IMR-90 (cell line): ENCODE results near the gene TP53BP1. TPM values are rescaled to one million over a fixed set of nuclear protein-coding genes. Genes with fewer than 3 reads are reported as not detected.

ENCODE experiments used
- ATAC-seq: fragments of 200-7000 bp; cut with Tn5 transposase; 2 replicates; pipeline ENCODE4 v1.9.1; 2020; ENCODE audit warnings: low read depth, mild to moderate bottlenecking, moderate library complexity
- BruUV-seq: library from RNA; stranded (reverse); fragments of 400-500 nt; replicated peaks from 2 replicates; lab custom pipeline; 2021; lab: Mats Ljungman, UMichigan
- CTCF ChIA-PET: fragments of 300-600 bp; formaldehyde crosslinking; extraction: SDS; loops from one replicate; lab custom pipeline; 2021; ENCODE audit warnings: antibody characterized with exemption; lab: Yijun Ruan, JAX
- POLR2A ChIA-PET: fragments of 300-600 bp; sonication (Branson Sonifier 250); formaldehyde crosslinking; loops from one replicate; lab custom pipeline; 2022; ENCODE audit warnings: antibody characterized with exemption; ENCODE audit not compliant: unreplicated experiment; lab: Charles Lee
- DNase-seq: peaks from one replicate; pipeline ENCODE4 v3.0.0; 2013
- H2AFZ ChIP-seq: replicated peaks from 2 replicates; pipeline ENCODE3; 2013; ENCODE audit warnings: low read length, mild to moderate bottlenecking; ENCODE audit not compliant: poor library complexity
- H2AK5ac ChIP-seq: 2 replicates; pipeline ENCODE4 v1.6.1; 2013; ENCODE audit warnings: low read depth, low read length, inconsistent platforms
- H2AK9ac ChIP-seq: replicated peaks from 2 replicates; pipeline ENCODE3; 2013; ENCODE audit warnings: mild to moderate bottlenecking, low read depth, low read length, moderate library complexity; ENCODE audit not compliant: poor library complexity
- H2BK120ac ChIP-seq: 2 replicates; pipeline ENCODE4 v1.6.1; 2013; ENCODE audit warnings: low read depth, low read length, inconsistent platforms
- H2BK15ac ChIP-seq: 3 replicates; pipeline ENCODE4 v1.6.1; 2013; ENCODE audit warnings: low read depth, low read length, inconsistent platforms
- H2BK20ac ChIP-seq: 2 replicates; pipeline ENCODE4 v1.6.1; 2013; ENCODE audit warnings: low read depth, mild to moderate bottlenecking, inconsistent platforms, low read length, moderate library complexity
- H2BK5ac ChIP-seq: 2 replicates; pipeline ENCODE4 v1.6.1; 2013; ENCODE audit warnings: mild to moderate bottlenecking, low read depth, low read length, inconsistent platforms; ENCODE audit not compliant: poor library complexity, severe bottlenecking
- H3K14ac ChIP-seq: replicated peaks from 2 replicates; pipeline ENCODE4 v1.6.1; 2013; ENCODE audit warnings: low read depth, low read length, inconsistent platforms
- H3K18ac ChIP-seq: 2 replicates; pipeline ENCODE4 v1.6.1; 2013; ENCODE audit warnings: low read depth, low read length, control low read depth
- H3K23ac ChIP-seq: 2 replicates; pipeline ENCODE4 v1.6.1; 2013; ENCODE audit warnings: low read depth, low read length, inconsistent platforms
- H3K27ac ChIP-seq: 2 replicates; pipeline ENCODE4 v1.5.1; 2013; ENCODE audit warnings: mild to moderate bottlenecking, control low read depth, low read length; ENCODE audit not compliant: insufficient read depth
- H3K27me3 ChIP-seq: 2 replicates; pipeline ENCODE4 v1.6.1; 2013; ENCODE audit warnings: low read length; ENCODE audit not compliant: control insufficient read depth, insufficient read depth
- H3K36me3 ChIP-seq: 2 replicates; pipeline ENCODE4 v1.6.1; 2013; ENCODE audit warnings: low read length, mixed read lengths; ENCODE audit not compliant: control insufficient read depth, insufficient read depth
- H3K4ac ChIP-seq: 2 replicates; pipeline ENCODE4 v1.6.1; 2013; ENCODE audit warnings: low read depth, low read length, inconsistent platforms
- H3K4me1 ChIP-seq: 2 replicates; pipeline ENCODE4 v1.6.1; 2013; ENCODE audit warnings: low read length, mixed read lengths; ENCODE audit not compliant: control insufficient read depth, insufficient read depth
- H3K4me2 ChIP-seq: 2 replicates; pipeline ENCODE4 v1.6.1; 2013; ENCODE audit warnings: low read depth, mild to moderate bottlenecking, control low read depth, low read length, moderate library complexity
- H3K4me3 ChIP-seq: 2 replicates; pipeline ENCODE4 v1.5.1; 2013; ENCODE audit warnings: low read depth, mild to moderate bottlenecking, control low read depth, low read length, moderate library complexity; ENCODE audit not compliant: insufficient read depth
- H3K56ac ChIP-seq: 2 replicates; pipeline ENCODE4 v1.6.1; 2013; ENCODE audit warnings: low read length, inconsistent platforms; ENCODE audit not compliant: insufficient read depth; ENCODE audit errors: extremely low read depth
- H3K79me1 ChIP-seq, 2 experiments: 2 replicates each; pipeline ENCODE4 v1.6.1; 2013; ENCODE audit warnings: low read length in 2 of 2, inconsistent platforms in 1 of 2, low read depth in 1 of 2
- H3K9ac ChIP-seq: 2 replicates; pipeline ENCODE4 v1.6.1; 2013; ENCODE audit warnings: low read depth, low read length, control low read depth
- H3K9me1 ChIP-seq: 2 replicates; pipeline ENCODE4 v1.6.1; 2013; ENCODE audit warnings: low read length, inconsistent platforms; ENCODE audit not compliant: insufficient read depth
- H3K9me3 ChIP-seq: 2 replicates; pipeline ENCODE4 v1.6.1; 2013; ENCODE audit warnings: low read length; ENCODE audit not compliant: control insufficient read depth, insufficient read depth
- H4K20me1 ChIP-seq: 2 replicates; pipeline ENCODE4 v1.6.1; 2013; ENCODE audit warnings: low read length, inconsistent platforms; ENCODE audit not compliant: insufficient read depth
- H4K5ac ChIP-seq: 2 replicates; pipeline ENCODE4 v1.6.1; 2013; ENCODE audit warnings: mild to moderate bottlenecking, low read depth, low read length, control low read depth
- H4K8ac ChIP-seq, 2 experiments: 2 replicates each; pipeline ENCODE4 v1.6.1; 2013; ENCODE audit warnings: low read depth in 2 of 2, low read length in 2 of 2, control low read depth in 1 of 2, inconsistent platforms in 1 of 2
- H4K91ac ChIP-seq: 2 replicates; pipeline ENCODE4 v1.6.1; 2013; ENCODE audit warnings: low read depth, low read length, inconsistent platforms; ENCODE audit not compliant: insufficient read depth
- BHLHE40 ChIP-seq: fragments of 150-350 bp; IDR thresholded peaks from 2 replicates; pipeline ENCODE4 v1.6.1; 2016; ENCODE audit warnings: mild to moderate bottlenecking, low read depth, low read length
- CEBPB ChIP-seq: IDR thresholded peaks from 2 replicates; pipeline ENCODE4 v1.6.1; 2012; ENCODE audit warnings: low read depth, low read length, improper control_type of control experiment
- CHD1 ChIP-seq: IDR thresholded peaks from 2 replicates; pipeline ENCODE4 v1.6.1; 2012; ENCODE audit warnings: low read depth, low read length, improper control_type of control experiment
- ELK1 ChIP-seq: fragments of 150-350 bp; IDR thresholded peaks from 2 replicates; pipeline ENCODE4 v1.6.1; 2016; ENCODE audit warnings: low read depth, mild to moderate bottlenecking, low read length, moderate library complexity, borderline replicate concordance
- FOS ChIP-seq: fragments of 150-350 bp; IDR thresholded peaks from 2 replicates; pipeline ENCODE4 v1.6.1; 2016; ENCODE audit warnings: low read depth, low read length
- MXI1 ChIP-seq: IDR thresholded peaks from 2 replicates; pipeline ENCODE4 v1.6.1; 2012; ENCODE audit warnings: low read depth, mild to moderate bottlenecking, low read length, moderate library complexity, borderline replicate concordance
- NFE2L2 ChIP-seq: fragments of 150-350 bp; IDR thresholded peaks from 2 replicates; pipeline ENCODE4 v1.6.1; 2016; ENCODE audit warnings: low read depth, mild to moderate bottlenecking, low read length
- RAD21 ChIP-seq: IDR thresholded peaks from 2 replicates; pipeline ENCODE4 v1.6.1; 2012; ENCODE audit warnings: low read length, improper control_type of control experiment
- RCOR1 ChIP-seq: IDR thresholded peaks from 2 replicates; pipeline ENCODE4 v1.6.1; 2012; ENCODE audit warnings: mild to moderate bottlenecking, low read length, improper control_type of control experiment; ENCODE audit not compliant: insufficient replicate concordance
- RFX5 ChIP-seq: IDR thresholded peaks from 2 replicates; pipeline ENCODE4 v1.8.0; 2012; ENCODE audit warnings: low read depth, mild to moderate bottlenecking, low read length, moderate library complexity
- SMC3 ChIP-seq: fragments of 150-350 bp; IDR thresholded peaks from 2 replicates; pipeline ENCODE4 v1.6.1; 2016; ENCODE audit warnings: low read depth, mild to moderate bottlenecking, antibody characterized with exemption, low read length, moderate library complexity
- WGBS, 2 experiments: methylation state at CpG; one replicate each; pipeline versions ENCODE4 v1.1.5 to v1.1.7; 2013; ENCODE audit warnings: missing lambda C conversion rate in 2 of 2; ENCODE audit not compliant: insufficient read length in 1 of 2; ENCODE audit errors: extremely low coverage in 2 of 2; 5-methylcytosine and 5-hydroxymethylcytosine counted together
- dilution Hi-C: fragments of 300-500 bp; cut with HindIII; formaldehyde crosslinking; loops from one replicate; pipeline ENCODE4 v1.14.3; 2018; ENCODE audit warnings: low sequenced_read_pairs; ENCODE audit not compliant: unreplicated experiment
- in situ Hi-C: fragments of 300-500 bp; cut with MboI; formaldehyde crosslinking; loops from 3 replicates; pipeline ENCODE4 v1.14.3; 2019; ENCODE audit warnings: low sequenced_read_pairs, inconsistent platforms, mixed read lengths
- intact Hi-C: fragments of 100-400 bp; cut with micrococcal nuclease; formaldehyde crosslinking; loops from 2 replicates; pipeline ENCODE4 v1.10.0; 2022
- polyA plus RNA-seq, 3 experiments: library from polyadenylated mRNA; depleted of rRNA; stranded (reverse); fragments of >200 nt; gene quantifications; 2 replicates each; pipeline ENCODE4 v1.2.3, GENCODE V29; 2012; ENCODE audit warnings: low replicate concordance in 1 of 3
- total RNA-seq: library from RNA; depleted of rRNA; stranded (reverse); fragments of >200 nt; gene quantifications from 2 replicates; pipeline ENCODE4 v1.2.3, GENCODE V29; 2012
- TF ChIP-seq, protein P1 (sequence below): conservative IDR thresholded peaks from 2 replicates; pipeline ENCODE4 v1.5.1; 2012; ENCODE audit warnings: mild to moderate bottlenecking, low read depth, low read length, improper control_type of control experiment

The TP53BP1 gene
- total and polyA plus RNA-seq, 2 of the 4 experiments (the other 2 are of a cell fraction) = 36.3 to 64.5 TPM

DNA sequence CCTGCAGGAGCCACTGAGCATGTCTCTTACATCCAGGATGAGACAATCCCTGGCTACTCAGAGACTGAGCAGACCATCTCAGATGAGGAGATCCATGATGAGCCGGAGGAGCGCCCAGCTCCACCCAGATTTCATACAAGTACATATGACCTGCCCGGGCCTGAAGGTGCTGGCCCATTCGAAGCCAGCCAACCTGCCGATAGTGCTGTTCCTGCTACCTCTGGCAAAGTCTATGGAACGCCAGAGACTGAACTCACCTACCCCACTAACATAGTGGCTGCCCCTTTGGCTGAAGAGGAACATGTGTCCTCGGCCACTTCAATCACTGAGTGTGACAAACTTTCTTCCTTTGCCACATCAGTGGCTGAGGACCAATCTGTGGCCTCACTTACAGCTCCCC is 30.7 kb upstream of the TP53BP1 start:
- H2AK5ac ChIP-seq = no peak overlapping the region
- no peak for ATAC-seq
- H2BK20ac ChIP-seq = no peak overlapping the region
- intact Hi-C loops = no loop called here
- H4K20me1 ChIP-seq = peaks cover 68% of the 10 kb centered on the region
- no peak overlapping the region for H2BK120ac ChIP-seq
- no peak overlapping the region for H4K8ac ChIP-seq
- H3K79me1 ChIP-seq = peaks cover 29 to 84% of the 10 kb centered on the region in 2 experiments
- no peak overlapping the region for H3K56ac ChIP-seq
- H3K18ac ChIP-seq = no peak overlapping the region
- H3K9me1 ChIP-seq = peaks cover 46% of the 10 kb centered on the region
- H3K4me2 ChIP-seq = no peak overlapping the region
- no peaks in the 10 kb centered on the region for H3K27me3 ChIP-seq
- dilution Hi-C loops = no loop called here
- POLR2A ChIA-PET = no interaction called here
- no peak overlapping the region for H4K91ac ChIP-seq
- H3K9me3 ChIP-seq = no peaks in the 10 kb centered on the region
- H4K5ac ChIP-seq = no peak overlapping the region
- 100% methylated on average over 3 of the region's 7 CpGs; no CpG with 5 or more reads in 1 of the 2 experiments for WGBS, 2 experiments
- no peak overlapping the region for H2AFZ ChIP-seq
- H3K4me3 ChIP-seq = no peak overlapping the region
- H2BK15ac ChIP-seq = no peak overlapping the region
- no peak overlapping the region for H2AK9ac ChIP-seq
- peaks cover 65% of the 10 kb centered on the region for H3K36me3 ChIP-seq
- peaks cover 5% of the 10 kb centered on the region; the same call in 1 of the 2 replicates for H3K4me1 ChIP-seq
- no TSS peak for BruUV-seq
- H2BK5ac ChIP-seq = no peak overlapping the region
- CTCF ChIA-PET = no interaction called here
- H3K23ac ChIP-seq = no peak overlapping the region
- no peak overlapping the region for H3K14ac ChIP-seq
- DNase-seq = no peak
- no peak overlapping the region for H3K4ac ChIP-seq
- H3K9ac ChIP-seq = no peak overlapping the region
- in situ Hi-C loops = no loop called here
- no peak overlapping the region for H3K27ac ChIP-seq
- no peak for TF ChIP-seq CHD1
- TF ChIP-seq MXI1 = no peak
- no peak for TF ChIP-seq ELK1
- TF ChIP-seq SMC3 = no peak
- TF ChIP-seq, protein P1, sequence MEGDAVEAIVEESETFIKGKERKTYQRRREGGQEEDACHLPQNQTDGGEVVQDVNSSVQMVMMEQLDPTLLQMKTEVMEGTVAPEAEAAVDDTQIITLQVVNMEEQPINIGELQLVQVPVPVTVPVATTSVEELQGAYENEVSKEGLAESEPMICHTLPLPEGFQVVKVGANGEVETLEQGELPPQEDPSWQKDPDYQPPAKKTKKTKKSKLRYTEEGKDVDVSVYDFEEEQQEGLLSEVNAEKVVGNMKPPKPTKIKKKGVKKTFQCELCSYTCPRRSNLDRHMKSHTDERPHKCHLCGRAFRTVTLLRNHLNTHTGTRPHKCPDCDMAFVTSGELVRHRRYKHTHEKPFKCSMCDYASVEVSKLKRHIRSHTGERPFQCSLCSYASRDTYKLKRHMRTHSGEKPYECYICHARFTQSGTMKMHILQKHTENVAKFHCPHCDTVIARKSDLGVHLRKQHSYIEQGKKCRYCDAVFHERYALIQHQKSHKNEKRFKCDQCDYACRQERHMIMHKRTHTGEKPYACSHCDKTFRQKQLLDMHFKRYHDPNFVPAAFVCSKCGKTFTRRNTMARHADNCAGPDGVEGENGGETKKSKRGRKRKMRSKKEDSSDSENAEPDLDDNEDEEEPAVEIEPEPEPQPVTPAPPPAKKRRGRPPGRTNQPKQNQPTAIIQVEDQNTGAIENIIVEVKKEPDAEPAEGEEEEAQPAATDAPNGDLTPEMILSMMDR = no peak
- TF ChIP-seq RCOR1 = no peak
- TF ChIP-seq RFX5 = no peak
- TF ChIP-seq BHLHE40 = no peak
- TF ChIP-seq CEBPB = no peak
- TF ChIP-seq FOS = no peak
- no peak for TF ChIP-seq NFE2L2
- TF ChIP-seq RAD21 = no peak
